ENCODE data around the gene SLC12A9. TPM values are rescaled to one million over a fixed set of nuclear protein-coding genes. Genes with fewer than 3 reads are reported as not detected.

The SLC12A9 gene
- total RNA-seq, 6 donors from 2014 or later: 14.5 to 50.1 (median 43.9) TPM

DNA sequence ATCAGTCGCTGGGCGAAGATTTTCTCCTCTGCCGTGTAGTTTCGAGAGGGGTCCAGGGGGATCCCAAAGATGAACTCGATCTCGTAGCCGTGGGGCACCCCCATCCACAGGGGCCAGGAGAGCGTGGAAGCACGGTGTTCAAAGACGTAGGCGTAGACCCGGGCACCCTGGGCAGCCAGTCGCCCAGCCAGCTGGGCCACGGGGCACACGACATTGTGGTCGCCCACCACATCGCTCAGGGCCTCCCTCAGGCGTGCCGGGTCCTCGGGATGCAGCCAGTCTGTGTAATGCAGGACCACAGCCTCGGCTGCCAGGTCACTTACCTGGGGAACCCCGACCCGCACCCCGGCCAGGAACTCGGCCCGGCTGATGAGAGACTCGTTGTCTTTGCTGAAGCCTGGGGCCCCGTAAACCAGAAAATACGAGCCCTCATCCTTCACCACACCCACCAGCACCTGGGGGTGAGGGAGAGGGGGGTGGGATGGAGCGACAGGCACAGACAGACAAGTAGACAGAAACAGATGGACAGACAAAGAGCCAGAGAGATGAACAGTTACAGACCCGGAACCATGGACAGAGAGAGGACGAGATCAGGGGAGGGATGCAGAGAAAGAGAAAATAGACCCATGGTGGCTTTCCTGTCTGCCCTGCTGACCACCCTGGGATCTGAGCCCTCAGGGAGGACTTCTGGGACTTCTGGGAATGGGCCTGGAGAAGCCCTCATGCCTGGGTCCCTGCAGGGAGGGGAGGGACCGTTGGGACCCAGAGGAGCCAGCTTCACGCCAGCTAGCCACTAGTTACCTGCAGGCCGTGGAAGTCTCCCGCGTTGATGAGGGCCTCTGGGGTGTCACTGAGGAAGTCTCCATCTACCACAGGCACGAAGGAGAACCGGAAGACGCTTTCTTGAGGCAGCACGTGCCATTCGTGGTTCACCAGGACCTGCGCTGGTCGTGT, 40.1 kb downstream of the SLC12A9 start:
- 92 to 95% methylated on average over 28 to 44 of the region's 44 CpGs for WGBS, 2 donors
- Histone ChIP-seq H3K27ac (no peak overlapping the region), H3K36me3 (peaks cover 0 to 10% (median 4%) of the 10 kb centered on the region in 4 donors), H3K9me3 (no peaks in the 10 kb centered on the region), H3K4me1 (peaks cover 49 to 63% (median 58%) of the 10 kb centered on the region in 4 donors), H3K4me3 (no peak overlapping the region), H3K27me3 (peaks cover 0 to 31% (median 20%) of the 10 kb centered on the region in 4 donors)
- DNase-seq: peak in 1 of 2 donors; percentile 75
- no peak for ATAC-seq (ENCODE audit: low FRiP score in 2 of 2)
- TF ChIP-seq POLR2AphosphoS5 (IDR thresholded peaks at IDR 0.05): no peak
- TF ChIP-seq EP300 (IDR thresholded peaks at IDR 0.05): no peak
- TF ChIP-seq POLR2A (IDR thresholded peaks at IDR 0.05): no peak
- TF ChIP-seq, protein P1, sequence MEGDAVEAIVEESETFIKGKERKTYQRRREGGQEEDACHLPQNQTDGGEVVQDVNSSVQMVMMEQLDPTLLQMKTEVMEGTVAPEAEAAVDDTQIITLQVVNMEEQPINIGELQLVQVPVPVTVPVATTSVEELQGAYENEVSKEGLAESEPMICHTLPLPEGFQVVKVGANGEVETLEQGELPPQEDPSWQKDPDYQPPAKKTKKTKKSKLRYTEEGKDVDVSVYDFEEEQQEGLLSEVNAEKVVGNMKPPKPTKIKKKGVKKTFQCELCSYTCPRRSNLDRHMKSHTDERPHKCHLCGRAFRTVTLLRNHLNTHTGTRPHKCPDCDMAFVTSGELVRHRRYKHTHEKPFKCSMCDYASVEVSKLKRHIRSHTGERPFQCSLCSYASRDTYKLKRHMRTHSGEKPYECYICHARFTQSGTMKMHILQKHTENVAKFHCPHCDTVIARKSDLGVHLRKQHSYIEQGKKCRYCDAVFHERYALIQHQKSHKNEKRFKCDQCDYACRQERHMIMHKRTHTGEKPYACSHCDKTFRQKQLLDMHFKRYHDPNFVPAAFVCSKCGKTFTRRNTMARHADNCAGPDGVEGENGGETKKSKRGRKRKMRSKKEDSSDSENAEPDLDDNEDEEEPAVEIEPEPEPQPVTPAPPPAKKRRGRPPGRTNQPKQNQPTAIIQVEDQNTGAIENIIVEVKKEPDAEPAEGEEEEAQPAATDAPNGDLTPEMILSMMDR (IDR thresholded peaks at IDR 0.05): no peak

DNA sequence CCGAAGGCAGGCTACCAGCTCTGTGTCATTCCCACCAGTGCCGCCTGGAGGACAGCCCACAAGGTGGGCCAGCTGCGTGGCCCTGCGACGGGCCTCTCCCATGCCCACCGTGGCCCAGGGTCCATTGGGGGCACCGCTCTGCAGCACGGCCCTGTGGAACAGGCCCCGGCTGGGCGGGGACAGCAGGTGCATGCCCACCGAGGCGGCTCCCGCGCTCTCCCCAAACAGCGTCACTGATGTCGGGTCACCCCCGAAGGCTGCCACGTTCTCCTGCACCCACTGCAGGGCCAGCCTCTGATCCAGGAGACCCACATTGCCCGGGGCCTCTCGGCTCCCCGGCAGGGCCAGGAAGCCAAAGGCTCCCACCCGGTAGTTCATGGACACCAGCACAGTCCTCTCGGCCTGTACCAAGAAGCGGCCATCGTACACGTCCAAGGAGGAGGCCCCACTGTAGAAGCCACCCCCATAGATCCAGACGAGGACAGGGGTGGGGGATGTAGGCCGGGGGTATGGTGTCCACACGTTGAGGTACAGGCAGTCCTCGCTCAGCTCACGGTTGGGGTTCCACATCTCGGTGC, 40.9 kb downstream of the SLC12A9 start:
- WGBS, 2 donors: 92 to 94% methylated on average over 20 to 31 of the region's 32 CpGs
- TF ChIP-seq EP300 (IDR thresholded peaks at IDR 0.05): no peak
- DNase-seq: peak in 1 of 2 donors; percentile 85
- H3K9me3 ChIP-seq: no peaks in the 10 kb centered on the region
- H3K4me3 ChIP-seq: no peak overlapping the region
- peaks cover 42 to 56% (median 50%) of the 10 kb centered on the region in 4 donors for H3K4me1 ChIP-seq
- peaks cover 0 to 3% (median under 1%) of the 10 kb centered on the region in 4 donors for H3K36me3 ChIP-seq
- H3K27ac ChIP-seq: no peak overlapping the region
- peaks cover 0 to 32% (median 22%) of the 10 kb centered on the region in 4 donors for H3K27me3 ChIP-seq
- no peak for ATAC-seq (ENCODE audit: low FRiP score in 2 of 2)

DNA sequence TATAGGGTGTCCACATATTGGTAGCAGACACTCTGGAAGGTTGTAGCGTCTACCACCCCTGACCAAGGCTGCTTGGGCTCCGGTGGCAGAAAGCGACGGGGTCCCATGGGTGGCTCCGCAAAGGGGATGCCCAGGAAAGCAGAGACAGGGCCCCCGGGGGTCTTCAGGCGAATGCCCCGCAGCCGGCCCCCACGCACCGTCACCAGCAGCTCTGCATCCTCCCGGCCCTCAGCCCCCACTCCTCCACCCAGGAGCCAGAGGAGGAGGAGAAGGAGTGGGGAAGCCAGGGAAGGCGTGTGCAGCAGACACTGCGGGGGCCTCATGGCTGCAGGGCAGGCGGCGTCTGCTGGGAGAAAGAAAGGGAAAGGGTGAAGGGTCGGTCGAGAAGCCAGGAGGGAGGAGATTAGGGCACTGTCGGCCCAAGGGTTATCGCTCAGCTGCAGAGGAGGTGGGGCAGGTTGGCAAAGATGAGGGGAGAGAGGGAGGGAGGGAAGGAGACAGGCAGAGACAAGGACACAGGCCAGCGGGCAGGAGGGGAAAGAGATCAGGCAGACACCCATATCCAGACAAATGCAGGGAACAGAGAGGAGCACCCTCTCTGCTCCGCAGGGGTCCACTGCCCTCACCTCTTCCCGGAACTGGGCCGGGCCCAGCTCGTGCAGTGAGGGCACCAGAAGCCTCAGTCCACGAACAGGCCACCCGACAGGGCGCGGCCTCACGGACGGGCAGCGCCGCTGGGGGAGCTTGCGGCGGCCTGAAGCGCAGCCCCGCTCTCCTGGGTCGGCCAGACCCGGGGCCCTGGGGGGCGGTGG, 41.6 kb downstream of the SLC12A9 start:
- Histone ChIP-seq H3K27ac (no peak overlapping the region), H3K4me1 (peaks cover 34 to 49% (median 43%) of the 10 kb centered on the region in 4 donors), H3K4me3 (peak overlapping the region in 2 of 4 donors; percentile 50 to 53), H3K27me3 (peaks cover 0 to 32% (median 22%) of the 10 kb centered on the region in 4 donors), H3K9me3 (no peaks in the 10 kb centered on the region), H3K36me3 (no peaks in the 10 kb centered on the region)
- TF ChIP-seq POLR2A (IDR thresholded peaks at IDR 0.05): no peak
- TF ChIP-seq POLR2AphosphoS5 (IDR thresholded peaks at IDR 0.05): no peak
- no peak for TF ChIP-seq EP300 (IDR thresholded peaks at IDR 0.05)
- TF ChIP-seq, protein P1 (IDR thresholded peaks at IDR 0.05): no peak
- ATAC-seq (ENCODE audit: low FRiP score in 2 of 2) (no peak), DNase-seq (peak in 1 of 2 donors; percentile 76)
- WGBS, 2 donors: 60 to 72% methylated on average over 21 to 25 of the region's 40 CpGs

DNA sequence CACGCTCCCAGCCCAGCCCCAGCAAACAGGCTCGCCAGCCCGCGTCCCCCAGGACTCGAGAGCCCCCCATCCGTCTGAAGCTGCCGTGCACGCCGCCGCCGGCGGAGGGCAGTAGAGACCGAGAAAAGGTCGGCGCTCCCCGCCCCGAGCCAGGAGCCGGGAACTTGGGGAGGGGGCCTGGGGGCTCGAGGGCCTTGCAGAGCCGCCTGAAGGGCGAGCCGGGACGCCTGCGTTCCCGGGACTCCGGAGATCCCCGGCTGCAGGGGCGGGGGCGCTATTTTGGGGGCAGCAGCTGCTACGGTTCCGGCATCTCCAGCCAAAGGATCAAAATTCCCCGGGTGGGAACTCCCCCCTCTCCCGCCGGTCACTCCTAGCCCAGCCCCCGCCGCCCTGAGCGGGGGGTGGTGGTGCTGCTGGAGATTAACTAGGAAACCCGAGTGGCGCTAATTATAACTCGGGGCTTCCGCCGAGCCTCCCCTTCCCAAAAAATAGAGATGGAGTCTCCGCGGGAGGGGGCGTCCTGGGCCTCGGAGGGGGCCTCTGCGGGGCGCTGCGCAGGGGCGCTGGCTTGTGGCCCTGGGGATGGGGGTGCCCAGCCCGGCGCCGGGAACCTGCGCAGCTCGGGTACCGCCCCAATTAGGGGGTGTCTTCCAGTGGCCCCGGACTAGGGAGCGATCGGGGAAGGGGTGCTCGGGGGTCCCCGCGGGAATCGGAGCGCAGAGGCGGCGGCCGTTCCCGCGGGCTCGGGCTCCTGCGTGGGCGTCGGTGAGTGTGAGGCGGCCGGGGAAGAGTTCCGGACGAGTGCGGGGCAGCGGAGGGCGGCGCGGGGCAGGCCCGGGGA, 42.6 kb downstream of the SLC12A9 start:
- TF ChIP-seq, protein P1 (IDR thresholded peaks at IDR 0.05): peak; percentile 76 to 90 (median 88)
- TF ChIP-seq POLR2AphosphoS5 (IDR thresholded peaks at IDR 0.05): no peak
- H3K27me3 ChIP-seq: peaks cover 0 to 32% (median 22%) of the 10 kb centered on the region in 4 donors
- ATAC-seq (ENCODE audit: low FRiP score in 2 of 2): peak in 1 of 2 donors; percentile 45
- no peaks in the 10 kb centered on the region for H3K36me3 ChIP-seq
- H3K9me3 ChIP-seq: no peaks in the 10 kb centered on the region
- H3K4me1 ChIP-seq: peaks cover 34 to 43% (median 40%) of the 10 kb centered on the region in 4 donors
- DNase-seq: peak in 1 of 2 donors; percentile 94
- peak overlapping the region in 1 of 4 donors; percentile 11 for H3K27ac ChIP-seq
- peak overlapping the region; percentile 35 to 53 (median 43) for H3K4me3 ChIP-seq
- 1% methylated on average over 21 of the region's 83 CpGs; no CpG with 5 or more reads in 1 of the 2 donors for WGBS, 2 donors

Data from upper lobe of left lung (tissue), 6 donors.